ENCODE results near the gene ST7L.

Gene ST7L

DNA sequence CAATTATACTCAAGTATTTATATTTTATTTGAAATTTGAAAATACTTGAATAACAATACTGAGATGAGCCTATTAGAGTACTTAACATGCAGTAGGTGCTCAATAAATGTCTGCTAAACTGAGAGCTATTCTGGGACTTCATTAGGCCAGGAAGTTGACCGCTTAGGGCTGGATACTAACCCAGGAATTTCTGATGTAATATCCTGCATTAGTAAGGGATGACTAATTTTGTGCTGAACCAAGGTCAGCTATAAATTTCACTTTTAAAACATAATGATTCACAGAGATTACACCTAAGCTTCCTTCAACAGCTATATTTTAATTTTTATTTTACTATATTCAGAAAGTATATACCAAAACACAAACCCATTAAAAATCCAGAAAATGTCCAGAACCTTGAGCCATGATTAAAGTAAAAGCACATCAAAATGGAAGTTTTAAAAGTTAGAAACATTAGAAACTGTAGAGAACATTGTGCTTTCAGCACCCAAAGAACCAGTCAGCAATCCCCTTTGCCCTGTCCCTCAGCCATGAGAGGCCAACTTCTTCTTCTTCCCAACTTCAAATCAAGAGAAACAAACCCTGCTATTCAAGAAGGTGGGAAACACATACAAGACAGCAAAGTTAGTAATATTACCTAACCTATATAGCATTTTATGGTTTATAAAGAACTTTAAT, 74.8 kb downstream of the ST7L start:
- DNase-seq: peak; percentile 86

DNA sequence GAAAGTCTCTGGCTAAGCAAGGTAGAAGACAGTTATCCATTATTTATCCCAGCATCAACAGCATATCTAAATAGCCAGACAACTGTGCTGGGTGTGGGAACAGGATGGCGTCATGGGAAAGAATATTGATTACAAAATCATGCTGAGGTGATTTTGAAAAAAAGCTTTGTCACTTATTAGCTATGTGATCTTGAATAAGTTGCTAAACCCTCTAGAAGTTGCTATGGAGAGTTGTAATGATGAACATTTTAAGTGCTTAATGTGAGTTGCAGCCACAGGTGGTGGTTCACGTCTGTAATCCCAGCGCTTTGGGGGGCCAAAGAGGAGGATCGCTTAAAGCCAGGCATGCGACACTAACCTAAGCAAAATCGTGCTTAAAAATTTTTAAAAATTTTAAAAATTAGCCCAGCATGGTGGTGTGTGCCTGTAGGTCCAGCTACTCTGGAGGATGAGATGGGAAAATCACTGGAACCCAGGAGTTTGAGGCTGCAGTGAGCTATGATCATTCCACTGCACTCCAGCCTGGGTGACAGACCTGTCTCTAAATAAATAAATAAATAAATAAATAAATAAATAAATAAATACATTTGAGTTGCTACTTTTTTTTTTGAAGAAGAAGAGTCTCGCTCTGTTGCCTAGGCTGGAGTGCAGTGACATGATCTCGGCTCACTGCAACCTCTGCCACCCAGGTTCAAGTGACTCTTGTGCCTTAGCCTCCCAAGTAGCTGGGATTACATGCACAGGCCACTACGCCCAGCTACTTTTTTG, 76.6 kb downstream of the ST7L start:
- DNase-seq: no peak

GRCh38 chr1:112541299-112541698, 77.6 kb downstream of the ST7L start:
- no peak for DNase-seq

- no peak for DNase-seq
These were observed 78.6 kb downstream of the ST7L start for GRCh38 chr1:112540226-112540794.

DNA sequence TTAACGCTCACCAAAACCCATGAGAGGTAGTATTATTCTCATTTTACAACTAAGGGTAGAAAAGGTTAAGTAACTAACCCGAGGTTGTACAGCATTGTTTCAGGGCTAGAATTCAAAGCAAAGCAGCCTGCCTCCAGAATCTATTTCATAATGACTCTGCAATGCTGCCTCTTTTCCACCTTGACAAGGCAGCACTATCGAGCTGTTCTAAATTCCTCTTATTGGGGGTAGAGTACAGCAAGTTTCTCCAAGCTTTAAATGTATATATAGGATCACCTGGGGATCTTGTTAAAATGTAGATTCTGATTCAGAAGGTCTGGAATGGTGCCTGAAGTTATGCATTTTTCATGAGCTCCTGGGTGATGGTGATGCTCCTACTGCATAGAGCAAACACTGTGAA, 80.1 kb downstream of the ST7L start:
- DNase-seq: no peak

DNA sequence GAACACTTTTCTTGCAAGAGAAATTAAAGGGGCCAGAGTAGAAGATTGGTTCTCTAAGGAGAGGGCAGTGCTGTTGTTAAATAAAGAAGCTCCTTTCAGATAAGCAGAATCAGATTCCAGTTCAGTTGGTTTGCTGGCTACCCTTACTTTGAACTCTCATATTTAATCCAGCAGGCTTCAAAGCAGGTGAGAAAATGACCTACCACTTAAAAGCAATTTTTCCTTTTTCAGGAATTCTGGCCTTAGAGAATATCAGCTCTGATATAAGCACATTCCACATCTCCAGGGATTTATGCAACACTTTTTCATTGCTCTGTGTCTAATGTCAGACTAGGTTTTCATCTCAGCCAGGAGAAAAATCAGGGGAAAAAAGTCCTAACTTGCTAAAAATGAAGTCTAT, 81.5 kb downstream of the ST7L start:
- no peak for DNase-seq

DNA sequence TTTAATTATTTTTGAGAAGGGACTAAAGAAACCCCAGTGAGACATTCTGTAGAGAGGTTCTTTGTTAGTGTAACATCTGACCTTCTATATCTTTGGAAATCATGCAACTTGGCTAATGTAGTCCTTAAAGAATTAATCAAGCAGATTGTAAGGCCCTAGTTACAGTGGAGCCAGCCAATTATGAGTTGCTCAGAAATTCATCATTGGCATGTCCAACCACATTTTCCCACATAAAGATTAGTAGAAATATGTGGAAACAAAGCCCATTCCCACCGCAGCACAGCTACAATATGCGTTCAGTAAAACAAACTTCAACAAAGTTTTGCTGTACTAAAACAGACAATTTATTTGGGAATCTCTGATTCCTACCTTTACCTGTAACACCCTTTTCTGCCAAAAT, 82.4 kb downstream of the ST7L start:
- no peak for DNase-seq

DNA sequence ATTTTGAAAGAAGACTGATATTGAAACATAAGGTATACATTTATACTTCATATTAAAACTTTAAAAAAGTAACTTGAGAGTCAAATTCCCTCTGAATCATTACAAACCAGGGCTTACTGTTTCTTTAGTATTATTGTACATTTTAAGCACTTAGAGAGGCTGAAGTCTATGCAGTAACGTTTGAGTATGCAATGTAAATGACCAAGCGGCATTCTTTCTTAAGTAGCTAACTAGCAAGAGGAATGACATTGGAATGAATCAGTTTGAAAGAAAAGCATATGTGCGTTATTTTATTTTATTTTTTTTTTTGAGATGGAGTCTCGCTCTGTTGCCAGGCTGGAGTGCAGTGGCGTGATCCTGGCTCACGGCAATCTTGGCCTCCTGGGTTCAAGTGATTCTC, 85.9 kb downstream of the ST7L start:
- no peak for DNase-seq

DNA sequence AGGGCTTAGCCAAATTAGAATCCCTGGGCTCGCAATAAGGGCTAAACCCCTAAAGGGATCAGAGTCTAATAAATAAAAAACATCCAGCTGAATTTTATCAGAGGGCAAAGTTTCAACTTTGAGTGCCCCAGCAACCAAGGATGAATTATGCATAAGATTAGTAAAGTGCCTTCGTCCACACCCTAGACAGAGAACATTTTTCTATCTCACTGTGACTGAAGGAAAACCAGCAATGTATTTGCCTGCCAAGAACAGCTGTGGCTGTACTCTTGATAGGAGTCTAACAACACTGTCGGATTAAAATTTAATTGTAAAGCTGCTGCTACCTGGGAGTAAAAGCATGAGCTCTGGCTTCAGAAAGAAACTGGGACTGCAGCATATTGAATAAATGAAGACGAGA, 86.9 kb downstream of the ST7L start:
- no peak for DNase-seq

- DNase-seq: no peak
These were observed 88.1 kb downstream of the ST7L start for GRCh38 chr1:112530832-112531231.

GRCh38 chr1:112529301-112529700, 89.6 kb downstream of the ST7L start:
- DNase-seq: no peak

DNA sequence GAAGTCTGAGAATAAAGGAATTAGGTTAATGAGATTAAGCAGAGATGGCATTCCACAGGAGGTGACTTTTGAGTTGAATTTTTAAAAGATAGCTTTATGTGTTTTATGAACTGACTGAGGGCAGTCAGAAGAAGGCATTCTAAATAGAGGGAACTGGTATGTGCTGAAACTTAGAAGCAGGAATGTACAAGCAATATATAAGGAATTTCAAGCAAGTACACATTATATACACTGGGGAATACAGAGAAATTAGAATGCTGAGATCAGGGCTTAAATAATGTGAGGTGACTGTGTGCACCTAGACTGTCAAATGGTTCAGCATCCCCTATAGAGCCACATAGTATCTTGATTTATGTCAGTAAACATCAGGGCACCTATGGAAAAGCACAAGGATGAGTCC, 90.9 kb downstream of the ST7L start:
- DNase-seq: no peak

GRCh38 chr1:112527266-112528010, 91.5 kb downstream of the ST7L start:
- peak; percentile 84 for DNase-seq

DNA sequence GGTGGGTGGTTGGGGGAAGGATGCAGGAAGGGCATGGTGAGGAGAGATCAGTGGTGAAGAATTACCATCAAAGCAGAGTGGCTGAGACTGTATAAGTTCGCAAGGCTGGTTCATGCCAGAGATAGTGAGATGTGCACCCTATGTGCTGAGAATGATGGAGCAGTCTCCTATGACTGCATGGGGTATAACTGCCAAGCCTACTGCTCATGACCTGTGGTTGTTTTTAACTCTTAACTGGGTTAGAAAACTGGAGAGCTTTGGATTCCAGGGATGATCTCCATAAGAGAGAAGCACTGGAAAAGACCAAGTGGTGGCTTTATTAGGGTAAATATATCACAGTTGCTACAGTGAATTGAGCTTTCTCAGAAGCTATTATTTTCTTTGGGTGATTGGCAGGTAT, 94.0 kb downstream of the ST7L start:
- no peak for DNase-seq

GRCh38 chr1:112524251-112524650, 94.7 kb downstream of the ST7L start:
- peak; percentile 97 for DNase-seq

DNA sequence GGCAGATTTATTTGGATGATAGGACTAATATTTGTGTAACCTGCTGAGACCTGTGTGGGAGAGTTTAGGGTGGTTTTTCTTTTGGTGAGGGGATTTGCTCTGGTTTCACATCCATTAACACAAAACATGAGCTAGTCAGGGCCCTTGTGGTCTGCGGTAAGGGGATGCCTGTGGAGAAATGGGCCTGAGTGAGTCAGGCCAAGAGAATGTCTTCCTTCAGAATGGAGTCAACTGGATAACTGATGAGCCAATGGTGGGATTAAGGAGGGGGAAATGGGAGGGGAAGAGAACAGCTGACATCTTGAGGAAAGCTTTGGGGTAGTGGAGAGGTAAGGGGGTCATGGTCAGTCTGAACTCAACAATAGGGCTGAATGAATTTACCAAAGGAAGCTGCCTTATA, 96.3 kb downstream of the ST7L start:
- DNase-seq: peak; percentile 96

DNA sequence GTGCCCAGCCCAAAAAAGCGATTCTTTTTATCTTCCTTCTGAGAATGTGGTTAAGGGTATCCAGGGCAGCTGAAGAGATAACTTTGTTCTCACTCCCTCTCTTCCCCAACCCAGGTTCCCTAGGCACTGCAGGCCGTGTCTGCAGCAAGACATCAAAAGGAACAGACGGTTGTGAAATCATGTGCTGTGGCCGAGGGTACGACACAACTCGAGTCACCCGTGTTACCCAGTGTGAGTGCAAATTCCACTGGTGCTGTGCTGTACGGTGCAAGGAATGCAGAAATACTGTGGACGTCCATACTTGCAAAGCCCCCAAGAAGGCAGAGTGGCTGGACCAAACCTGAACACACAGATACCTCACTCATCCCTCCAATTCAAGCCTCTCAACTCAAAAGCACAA, 98.8 kb downstream of the ST7L start:
- no peak for DNase-seq

GRCh38 chr1:112518186-112518585, 100.8 kb downstream of the ST7L start:
- no peak for DNase-seq

GRCh38 chr1:112517646-112518045, 101.3 kb downstream of the ST7L start:
- DNase-seq: no peak

GRCh38 chr1:112517231-112517630, 101.7 kb downstream of the ST7L start:
- no peak for DNase-seq

DNA sequence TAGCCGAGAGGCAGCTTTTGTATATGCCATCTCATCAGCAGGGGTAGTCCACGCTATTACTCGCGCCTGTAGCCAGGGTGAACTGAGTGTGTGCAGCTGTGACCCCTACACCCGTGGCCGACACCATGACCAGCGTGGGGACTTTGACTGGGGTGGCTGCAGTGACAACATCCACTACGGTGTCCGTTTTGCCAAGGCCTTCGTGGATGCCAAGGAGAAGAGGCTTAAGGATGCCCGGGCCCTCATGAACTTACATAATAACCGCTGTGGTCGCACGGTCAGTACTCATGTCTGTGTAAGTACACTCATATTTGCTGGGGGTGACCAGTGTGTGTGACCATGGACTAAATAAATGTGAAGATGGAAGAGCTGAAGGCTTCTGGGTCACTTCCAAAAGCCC, 102.8 kb downstream of the ST7L start:
- DNase-seq: no peak

- peak; percentile 96 for DNase-seq
These were observed 103.5 kb downstream of the ST7L start for GRCh38 chr1:112515311-112516009.

DNA sequence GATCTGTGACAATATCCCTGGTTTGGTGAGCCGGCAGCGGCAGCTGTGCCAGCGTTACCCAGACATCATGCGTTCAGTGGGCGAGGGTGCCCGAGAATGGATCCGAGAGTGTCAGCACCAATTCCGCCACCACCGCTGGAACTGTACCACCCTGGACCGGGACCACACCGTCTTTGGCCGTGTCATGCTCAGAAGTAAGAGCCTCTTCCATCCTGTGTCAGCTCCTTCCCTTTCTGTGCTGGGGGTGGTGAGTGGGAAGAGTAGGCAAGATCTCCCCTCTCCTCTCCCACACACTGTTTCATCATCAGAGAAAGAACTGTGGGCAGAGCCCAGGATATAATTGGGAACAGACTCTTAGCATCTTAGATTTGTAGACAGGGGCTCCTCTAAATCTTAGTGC, 104.0 kb downstream of the ST7L start:
- no peak for DNase-seq
